HepG2 (cell line): ENCODE results near the gene KRTAP10-10. TPM values are rescaled to one million over a fixed set of nuclear protein-coding genes. Genes with fewer than 3 reads are reported as not detected.
A peak's percentile ranks its signal among the peaks of the same experiment; 100 is the strongest.

Experiments used
- ATAC-seq: fragments of 200-7000 bp; cut with Tn5 transposase; 3 replicates; pipeline ENCODE4 v1.9.1; 2020; ENCODE audit warnings: mild to moderate bottlenecking, moderate library complexity
- BruUV-seq: library from RNA; stranded (reverse); fragments of 400-500 nt; replicated peaks from 2 replicates; lab custom pipeline; 2021; lab: Mats Ljungman, UMichigan
- CTCF ChIA-PET: fragments of 300-600 bp; formaldehyde crosslinking; extraction: SDS; loops from one replicate; lab custom pipeline; 2021; ENCODE audit warnings: low total read pairs, inconsistent platforms, low intra/inter-chr PET ratio; lab: Yijun Ruan, JAX
- POLR2A ChIA-PET: fragments of 350-600 bp; sonication (Branson Sonifier 250); formaldehyde crosslinking; loops from one replicate; lab custom pipeline; 2020; ENCODE audit warnings: antibody characterized with exemption, inconsistent platforms; lab: Yijun Ruan, JAX
- DNase-seq: peaks from one replicate; pipeline ENCODE4 v3.0.0-alpha.2; 2015; ENCODE audit warnings: low spot score
- FAIRE-seq: peaks from 3 replicates; lab custom pipeline; 2011; peaks lifted over from hg19 to GRCh38; lab: Jason Lieb, UNC
- H2AFZ ChIP-seq: one replicate; pipeline ENCODE4 v1.6.1; 2011; ENCODE audit warnings: low read length, inconsistent platforms
- H3K27ac ChIP-seq: fragments of 300-600 bp; 3 replicates; pipeline ENCODE4 v1.8.0; 2011; ENCODE audit warnings: mixed run types, mild to moderate bottlenecking, mixed read lengths, low read length, inconsistent platforms; ENCODE audit not compliant: insufficient read depth; ENCODE audit errors: extremely low read length
- H3K27me3 ChIP-seq, 2 experiments: fragments of 200-600 bp in 1 of 2; 2 replicates in 1 of 2; 3 replicates in 1 of 2; pipeline versions ENCODE4 v1.6.0 to v1.8.0; 2011; ENCODE audit warnings: low read length in 2 of 2, mild to moderate bottlenecking in 2 of 2, moderate library complexity in 2 of 2, inconsistent platforms in 1 of 2; ENCODE audit not compliant: insufficient read depth in 2 of 2, control insufficient read depth in 1 of 2
- H3K36me3 ChIP-seq, 2 experiments: fragments of 200-600 bp in 1 of 2; replicated peaks in 1 of 2; 2 replicates in 1 of 2; 3 replicates in 1 of 2; pipeline versions ENCODE4 v1.5.1 to v1.8.0; 2011; ENCODE audit warnings: low read length in 2 of 2, inconsistent platforms in 1 of 2; ENCODE audit not compliant: insufficient read depth in 2 of 2, control insufficient read depth in 1 of 2
- H3K4me1 ChIP-seq: 2 replicates; pipeline ENCODE4 v1.5.1; 2012; ENCODE audit warnings: low read length, inconsistent platforms; ENCODE audit not compliant: insufficient read depth
- H3K4me2 ChIP-seq: 2 replicates; pipeline ENCODE4 v1.6.0; 2011; ENCODE audit warnings: low read depth, low read length, inconsistent platforms
- H3K4me3 ChIP-seq, 3 experiments: fragments of 200-600 bp in 1 of 3; sonication (generic), shearing (Covaris generic) in 1 of 3; replicated peaks in 1 of 3; 2 replicates each; pipeline ENCODE4 v1.5.1; 2011 to 2016; ENCODE audit warnings: low read length in 3 of 3, inconsistent platforms in 2 of 3, low read depth in 2 of 3, mild to moderate bottlenecking in 2 of 3, control low read depth in 1 of 3, mixed read lengths in 1 of 3; ENCODE audit not compliant: insufficient read depth in 1 of 3
- H3K79me2 ChIP-seq: one replicate; pipeline ENCODE4 v1.6.1; 2011; ENCODE audit warnings: low read length, inconsistent platforms; ENCODE audit not compliant: insufficient read depth
- H3K9ac ChIP-seq: 2 replicates; pipeline ENCODE4 v1.6.0; 2011; ENCODE audit warnings: mild to moderate bottlenecking, low read depth, low read length, inconsistent platforms; ENCODE audit not compliant: insufficient read depth
- H3K9me3 ChIP-seq: 2 replicates; pipeline ENCODE4 v1.5.1; 2012; ENCODE audit warnings: mild to moderate bottlenecking, low read length
- H4K20me1 ChIP-seq: 2 replicates; pipeline ENCODE4 v1.6.0; 2011; ENCODE audit warnings: inconsistent platforms, mild to moderate bottlenecking, low read length, moderate library complexity; ENCODE audit not compliant: insufficient read depth
- FIP1L1 ChIP-seq: fragments of 200-400 bp; formaldehyde crosslinking; IDR thresholded peaks from 2 replicates; pipeline ENCODE4 v1.6.1; 2018; ENCODE audit warnings: low read depth, mild to moderate bottlenecking, low read length, moderate library complexity, borderline replicate concordance; ENCODE audit not compliant: insufficient read depth
- GFI1 ChIP-seq: sonication (generic); formaldehyde crosslinking; IDR thresholded peaks from 2 replicates; pipeline ENCODE4 v1.5.0; 2020; ENCODE audit warnings: missing genetic modification reagents, mild to moderate bottlenecking, borderline replicate concordance
- MLX ChIP-seq: IDR thresholded peaks from 2 replicates; pipeline ENCODE4 v1.6.1; 2016
- TFAP4 ChIP-seq: sonication (generic); IDR thresholded peaks from 2 replicates; pipeline ENCODE4 v1.6.1; 2016; ENCODE audit warnings: low read depth, borderline replicate concordance
- ZBTB7B ChIP-seq: sonication (generic); formaldehyde crosslinking; IDR thresholded peaks from 2 replicates; pipeline ENCODE4 v1.4.0; 2020; ENCODE audit warnings: missing genetic modification reagents
- ZFP37 ChIP-seq: sonication (generic); formaldehyde crosslinking; IDR thresholded peaks from 2 replicates; pipeline ENCODE4 v1.4.0; 2020; ENCODE audit warnings: missing genetic modification reagents, borderline replicate concordance
- ZNF543 ChIP-seq: sonication (generic); formaldehyde crosslinking; IDR thresholded peaks from 2 replicates; pipeline ENCODE4 v1.4.0; 2020; ENCODE audit warnings: mild to moderate bottlenecking, missing genetic modification reagents
- WGBS: methylation state at CpG from one replicate; pipeline ENCODE4 v1.1.6; 2017; ENCODE audit warnings: low lambda C conversion rate; 5-methylcytosine and 5-hydroxymethylcytosine counted together
- in situ Hi-C: cut with HindIII; loops from 2 replicates; pipeline ENCODE4 v1.10.0; 2017; ENCODE audit warnings: low pct_unique_long_range_greater_than_20kb; ENCODE audit not compliant: extremely low pct_ligation_motif_present
- intact Hi-C: fragments of 100-400 bp; cut with micrococcal nuclease; formaldehyde crosslinking; loops from one replicate; pipeline ENCODE4 v1.10.0; 2022; ENCODE audit not compliant: unreplicated experiment
- polyA plus RNA-seq, 8 experiments: library from polyadenylated mRNA; depleted of rRNA in 3 of 8; stranded (reverse) in 7 of 8; unstranded in 1 of 8; fragments of >200 nt; fragmentation: Illumina TruSeq in 4 of 8; extraction: Trizol in 4 of 8; gene quantifications; 2 replicates each; pipeline versions ENCODE4 v1.2.1 to v1.2.3, GENCODE V29; 2011 to 2016; ENCODE audit warnings: low read depth in 4 of 8, missing spikeins in 1 of 8, mixed read lengths in 1 of 8; ENCODE audit not compliant: insufficient read depth in 1 of 8
- total RNA-seq, 5 experiments: library from RNA; depleted of rRNA; stranded (reverse); fragments of >200 nt; fragmentation: Illumina TruSeq; extraction: Trizol; gene quantifications; 2 replicates each; pipeline ENCODE4 v1.2.3, GENCODE V29; 2016; ENCODE audit warnings: low read depth in 1 of 5
- TF ChIP-seq, protein P1 (sequence below): sonication (generic); formaldehyde crosslinking; IDR thresholded peaks from 2 replicates; pipeline ENCODE4 v1.4.0; 2020; ENCODE audit warnings: missing genetic modification reagents
- TF ChIP-seq, protein P2 (sequence below), 2 experiments: sonication (generic) in 1 of 2; formaldehyde crosslinking in 1 of 2; IDR thresholded peaks; 2 replicates each; pipeline versions ENCODE4 v1.6.1 to v1.9.0; 2014 to 2022; ENCODE audit warnings: antibody characterized with exemption in 1 of 2, borderline replicate concordance in 1 of 2, inconsistent platforms in 1 of 2, low read depth in 1 of 2, missing genetic modification reagents in 1 of 2

KRTAP10-10 gene
- total and polyA plus RNA-seq, 2 of the 13 experiments (the other 11 are each of a cell fraction or from before 2014, with no cell fraction given), result not detected

- TF ChIP-seq TFAP4 (peak; percentile 85; the same call in 1 of the 2 replicates), GFI1 (CRISPR knock-in tag) (no peak), ZBTB7B (peak; percentile 77; the same call in 1 of the 2 replicates), MLX (CRISPR knock-in tag) (peak; percentile 96)
- TF ChIP-seq, protein P1, sequence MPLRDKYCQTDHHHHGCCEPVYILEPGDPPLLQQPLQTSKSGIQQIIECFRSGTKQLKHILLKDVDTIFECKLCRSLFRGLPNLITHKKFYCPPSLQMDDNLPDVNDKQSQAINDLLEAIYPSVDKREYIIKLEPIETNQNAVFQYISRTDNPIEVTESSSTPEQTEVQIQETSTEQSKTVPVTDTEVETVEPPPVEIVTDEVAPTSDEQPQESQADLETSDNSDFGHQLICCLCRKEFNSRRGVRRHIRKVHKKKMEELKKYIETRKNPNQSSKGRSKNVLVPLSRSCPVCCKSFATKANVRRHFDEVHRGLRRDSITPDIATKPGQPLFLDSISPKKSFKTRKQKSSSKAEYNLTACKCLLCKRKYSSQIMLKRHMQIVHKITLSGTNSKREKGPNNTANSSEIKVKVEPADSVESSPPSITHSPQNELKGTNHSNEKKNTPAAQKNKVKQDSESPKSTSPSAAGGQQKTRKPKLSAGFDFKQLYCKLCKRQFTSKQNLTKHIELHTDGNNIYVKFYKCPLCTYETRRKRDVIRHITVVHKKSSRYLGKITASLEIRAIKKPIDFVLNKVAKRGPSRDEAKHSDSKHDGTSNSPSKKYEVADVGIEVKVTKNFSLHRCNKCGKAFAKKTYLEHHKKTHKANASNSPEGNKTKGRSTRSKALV (CRISPR knock-in tag), result peak; percentile 77; the same call in 1 of the 2 replicates
These were observed 43.4 kb upstream of the KRTAP10-10 start (continued) for GRCh38 chr21:44593598-44594405.

DNA sequence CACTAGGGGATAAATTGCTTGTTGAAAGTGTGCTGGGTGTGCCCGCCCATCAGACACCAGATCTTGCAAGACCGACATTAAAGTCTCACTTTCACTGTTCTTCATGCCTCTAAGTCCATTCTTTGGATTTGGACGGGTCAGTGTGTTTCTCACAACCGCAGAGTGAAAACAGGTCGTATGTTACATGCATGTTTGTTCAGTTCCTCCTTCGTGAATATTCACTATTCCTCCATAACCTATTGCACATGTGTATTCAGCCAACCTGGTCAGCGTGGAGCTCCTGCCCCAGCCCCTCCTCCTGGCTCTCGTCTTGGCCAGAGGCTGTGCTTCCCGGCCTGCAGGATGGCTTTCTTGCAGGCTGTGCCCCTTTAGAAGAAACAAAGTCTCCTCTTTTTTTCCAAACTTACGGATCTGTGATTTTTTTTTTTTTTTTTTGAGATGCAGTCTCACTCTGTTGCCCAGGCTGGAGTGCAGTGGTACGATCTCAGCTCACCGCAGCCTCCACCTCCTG lies 42.7 kb upstream of the KRTAP10-10 start:
- no peak for DNase-seq
- POLR2A ChIA-PET, result no interaction called here
- CTCF ChIA-PET, result no interaction called here
- in situ Hi-C loops (no loop called here), intact Hi-C loops (no loop called here)
- Histone ChIP-seq H3K27ac (peak overlapping the region; percentile 80), H3K4me2 (no peak overlapping the region; the same call in 1 of the 2 replicates), H2AFZ (no peak overlapping the region), H3K36me3 (no peaks in the 10 kb centered on the region), H3K4me1 (peaks cover 52% of the 10 kb centered on the region), H3K27me3 (no peaks in the 10 kb centered on the region), H3K4me3 (no peak overlapping the region), H3K9me3 (no peaks in the 10 kb centered on the region), H3K9ac (no peak overlapping the region; the same call in 1 of the 2 replicates), H4K20me1 (no peaks in the 10 kb centered on the region), H3K79me2 (no peaks in the 10 kb centered on the region)
- no TSS peak for BruUV-seq
- WGBS, result 94% methylated on average over 12 of the region's 12 CpGs
- FAIRE-seq, result no peak
- ATAC-seq, result no peak
- TF ChIP-seq ZNF543 (no peak), ZFP37 (CRISPR knock-in tag) (no peak), FIP1L1 (no peak)
- TF ChIP-seq, protein P2, sequence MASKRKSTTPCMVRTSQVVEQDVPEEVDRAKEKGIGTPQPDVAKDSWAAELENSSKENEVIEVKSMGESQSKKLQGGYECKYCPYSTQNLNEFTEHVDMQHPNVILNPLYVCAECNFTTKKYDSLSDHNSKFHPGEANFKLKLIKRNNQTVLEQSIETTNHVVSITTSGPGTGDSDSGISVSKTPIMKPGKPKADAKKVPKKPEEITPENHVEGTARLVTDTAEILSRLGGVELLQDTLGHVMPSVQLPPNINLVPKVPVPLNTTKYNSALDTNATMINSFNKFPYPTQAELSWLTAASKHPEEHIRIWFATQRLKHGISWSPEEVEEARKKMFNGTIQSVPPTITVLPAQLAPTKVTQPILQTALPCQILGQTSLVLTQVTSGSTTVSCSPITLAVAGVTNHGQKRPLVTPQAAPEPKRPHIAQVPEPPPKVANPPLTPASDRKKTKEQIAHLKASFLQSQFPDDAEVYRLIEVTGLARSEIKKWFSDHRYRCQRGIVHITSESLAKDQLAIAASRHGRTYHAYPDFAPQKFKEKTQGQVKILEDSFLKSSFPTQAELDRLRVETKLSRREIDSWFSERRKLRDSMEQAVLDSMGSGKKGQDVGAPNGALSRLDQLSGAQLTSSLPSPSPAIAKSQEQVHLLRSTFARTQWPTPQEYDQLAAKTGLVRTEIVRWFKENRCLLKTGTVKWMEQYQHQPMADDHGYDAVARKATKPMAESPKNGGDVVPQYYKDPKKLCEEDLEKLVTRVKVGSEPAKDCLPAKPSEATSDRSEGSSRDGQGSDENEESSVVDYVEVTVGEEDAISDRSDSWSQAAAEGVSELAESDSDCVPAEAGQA (IDR thresholded peaks at IDR 0.05; ENCODE audit: low read depth), result no peak
- TF ChIP-seq, protein P2 (CRISPR knock-in tag; IDR thresholded peaks at IDR 0.05; ENCODE audit: borderline replicate concordance), result no peak
